GM19043 (cell line): ENCODE results near the gene NR1H2.

Source experiments
- ATAC-seq: cut with Tn5 transposase; IDR thresholded peaks from one replicate; pipeline ENCODE4 v1.9.1; 2021; ENCODE audit warnings: low read depth; ENCODE audit not compliant: unreplicated experiment

Gene NR1H2

GRCh38 chr19:50420127-50420526 lies 43.9 kb downstream of the NR1H2 start:
- ATAC-seq: no peak

- ATAC-seq: no peak
Observed at GRCh38 chr19:50420808-50421207, 44.6 kb downstream of the NR1H2 start.

- no peak for ATAC-seq
Observed at GRCh38 chr19:50422397-50423278, 46.4 kb downstream of the NR1H2 start.

GRCh38 chr19:50423279-50424113 lies 47.2 kb downstream of the NR1H2 start:
- no peak for ATAC-seq

GRCh38 chr19:50425581-50425980 lies 49.3 kb downstream of the NR1H2 start:
- ATAC-seq: no peak

GRCh38 chr19:50427318-50427925 lies 51.2 kb downstream of the NR1H2 start:
- no peak for ATAC-seq

GRCh38 chr19:50427997-50428425 lies 51.8 kb downstream of the NR1H2 start:
- no peak for ATAC-seq

- ATAC-seq: no peak
Observed at GRCh38 chr19:50428772-50429463, 52.7 kb downstream of the NR1H2 start.

GRCh38 chr19:50430888-50431342 lies 54.7 kb downstream of the NR1H2 start:
- no peak for ATAC-seq

GRCh38 chr19:50431343-50432220 lies 55.3 kb downstream of the NR1H2 start:
- peak; percentile 59 for ATAC-seq

- ATAC-seq: no peak
Observed at GRCh38 chr19:50432221-50433028, 56.2 kb downstream of the NR1H2 start, which contains the start of gene MYBPC2. Gene MYBPC2 (plus strand): TSS chr19:50432892. CDS start chr19:50432954, 62 bp downstream.
